Anterior cingulate cortex (tissue), 58 donors: ENCODE data around the gene SCN4A.
"Not testable (repeated sequence)": the region's sequence is repeated elsewhere in the genome, so short reads cannot be mapped to it uniquely, and the experiment has no call there.

Source experiments
- DNase-seq, 58 donors: peaks; one replicate each; lab custom pipeline; 2025; lab: John Stamatoyannopoulos, UW

SCN4A gene

DNA sequence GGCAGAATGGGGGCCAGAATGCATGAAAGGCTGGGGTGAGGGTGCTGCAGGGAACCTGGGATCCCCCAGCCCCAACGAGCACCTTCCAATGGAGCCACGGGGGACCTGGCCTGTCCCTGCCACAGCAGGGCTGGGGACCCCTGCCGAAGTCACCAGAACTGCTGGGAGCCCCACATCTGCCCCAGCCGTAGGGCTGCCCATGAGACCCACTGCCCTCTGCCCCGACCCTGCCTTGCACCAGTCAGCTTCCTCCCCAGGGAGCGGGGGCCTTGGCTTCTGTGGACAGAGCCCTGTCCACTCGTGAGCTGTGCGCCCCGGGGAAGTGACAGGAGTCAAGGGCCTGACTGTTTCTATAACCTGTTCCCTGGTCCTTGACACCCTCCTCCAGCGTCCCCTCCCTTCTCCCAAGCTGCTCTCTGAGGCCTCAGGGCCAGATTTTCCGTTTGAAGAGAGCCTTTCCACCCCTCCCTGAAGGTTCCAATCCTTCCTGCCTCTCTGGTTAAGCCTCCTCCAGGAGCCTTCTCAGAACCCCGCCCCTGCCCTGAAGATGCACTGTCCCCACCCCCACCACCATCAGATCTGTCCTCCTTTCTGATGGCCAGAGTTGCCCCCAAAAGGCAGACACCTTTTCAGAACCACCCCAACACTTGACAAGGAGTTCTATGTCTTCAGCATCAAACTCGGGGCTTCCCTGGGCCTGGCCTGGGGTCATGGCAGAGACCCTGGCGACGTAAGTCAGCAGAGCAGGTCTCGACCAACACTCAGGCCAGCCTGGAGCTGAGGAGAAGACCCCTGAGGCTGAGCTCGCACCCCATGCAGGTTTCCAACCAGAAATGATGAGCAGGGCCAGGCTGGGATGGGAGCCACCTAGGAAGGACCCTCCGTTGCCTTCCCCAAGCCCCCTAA, 14.8 kb upstream of the SCN4A start:
- DNase-seq: no peak

DNA sequence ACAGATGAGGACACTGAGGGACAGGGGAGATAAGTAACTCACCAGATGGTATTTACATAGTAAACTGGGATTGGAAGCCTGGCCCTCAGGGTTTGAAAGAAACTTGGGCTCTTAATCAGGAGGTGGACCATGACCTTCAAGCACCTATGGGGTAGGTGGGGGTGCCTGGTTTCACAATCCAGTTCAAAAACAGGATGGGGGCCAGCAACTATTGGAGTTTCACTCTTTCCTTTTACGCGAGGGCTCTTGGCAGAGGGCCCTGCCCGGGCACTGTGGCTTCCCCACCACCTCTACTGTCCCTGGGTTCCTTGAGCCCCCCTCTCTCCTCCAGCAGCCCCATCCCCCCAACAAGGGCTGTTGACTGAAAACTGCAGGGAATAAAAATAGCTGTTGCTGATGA, 14.1 kb upstream of the SCN4A start:
- no peak for DNase-seq

DNA sequence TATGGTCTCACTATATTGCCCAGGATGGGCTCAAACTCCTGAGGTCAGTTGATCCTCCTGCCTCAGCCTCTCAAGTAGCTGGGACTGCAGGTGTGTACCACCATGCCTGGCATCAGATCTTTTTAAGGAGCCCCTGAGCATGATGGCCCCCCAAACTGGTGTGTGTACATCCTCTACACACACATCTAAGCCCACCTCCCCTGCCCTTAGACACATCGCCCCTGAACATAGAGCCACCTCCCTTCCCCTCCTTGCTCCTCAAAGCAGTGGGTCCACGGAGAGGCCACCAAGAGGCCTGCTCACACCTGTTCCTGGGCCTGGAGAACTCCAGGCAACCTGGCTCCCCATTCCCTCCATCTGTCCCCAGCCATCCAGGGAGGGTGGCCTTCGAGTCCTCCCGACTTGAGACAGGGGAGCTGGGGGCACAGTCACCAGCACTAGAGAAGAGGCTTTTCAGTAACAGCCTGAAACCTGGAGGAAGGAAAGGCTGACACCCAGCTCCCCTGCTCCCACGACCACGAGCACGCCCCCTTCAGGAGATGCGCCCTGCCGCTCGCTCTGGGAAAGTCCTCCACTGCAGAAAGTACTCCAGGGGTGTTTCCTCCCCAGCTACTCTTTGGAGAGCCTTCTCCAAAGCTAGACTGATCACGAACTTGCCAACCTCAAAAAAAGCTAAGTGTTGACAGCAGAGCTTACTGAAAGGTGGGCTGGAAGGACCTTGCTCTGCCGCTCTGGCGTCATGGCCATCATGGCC, 12.8 kb upstream of the SCN4A start:
- DNase-seq: no peak

DNA sequence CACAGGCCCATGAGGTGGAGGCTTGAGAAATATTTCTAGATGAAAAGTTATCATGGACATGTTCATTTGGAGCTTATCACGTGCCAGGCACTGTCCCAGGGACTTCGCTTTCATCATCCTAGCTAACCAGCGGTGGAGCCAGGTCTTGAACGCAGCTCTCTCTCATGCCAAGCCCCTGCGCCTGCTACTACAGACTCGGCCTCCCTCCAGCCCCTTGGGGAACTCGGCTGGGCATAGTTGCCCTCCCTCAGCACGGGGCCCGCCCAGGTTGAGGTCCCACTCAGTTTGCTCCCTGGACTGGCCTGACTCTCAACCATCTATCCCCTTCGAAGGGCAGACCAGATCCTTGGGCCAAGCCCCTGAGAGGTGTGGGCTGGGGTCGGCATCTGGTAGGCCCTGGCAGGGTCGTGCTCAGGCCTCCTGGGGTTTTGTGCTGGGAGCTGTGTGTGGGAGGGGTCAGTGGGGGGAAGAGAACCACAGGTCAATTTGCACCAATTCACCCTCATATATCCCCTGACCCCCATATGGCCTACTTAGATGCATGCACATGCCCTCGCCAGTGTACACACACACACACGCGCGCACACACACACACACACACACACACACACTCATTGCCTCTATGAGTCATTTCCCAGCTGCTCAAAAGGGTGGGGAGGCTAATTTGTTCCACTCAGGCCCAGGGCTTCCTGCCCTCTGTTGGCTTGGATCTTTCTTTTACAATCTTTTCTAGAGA, 12.1 kb upstream of the SCN4A start:
- peak in 2 of 58 donors; percentile 8 to 17 for DNase-seq

DNA sequence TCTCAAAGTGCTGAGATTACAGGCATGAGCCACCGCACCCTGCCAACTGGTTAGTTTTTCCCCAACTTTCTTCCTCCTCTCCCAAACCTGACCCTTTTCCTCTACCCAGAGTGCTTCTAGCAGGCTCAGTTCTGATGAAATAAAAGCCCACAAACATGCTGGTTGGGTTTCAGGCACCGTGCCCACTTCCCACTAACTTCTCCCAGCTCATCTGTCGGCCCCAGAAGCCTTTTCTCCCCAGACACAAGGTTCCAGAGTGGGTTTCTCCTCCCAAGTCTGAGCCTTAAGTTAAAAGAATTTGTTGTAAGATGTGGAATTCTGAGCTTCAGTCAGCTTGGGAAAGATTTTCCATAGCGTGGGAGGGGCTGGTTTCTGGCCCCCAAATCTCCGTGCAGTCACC, 11.5 kb upstream of the SCN4A start:
- DNase-seq: peak in 2 of 58 donors; percentile 4 to 14

DNA sequence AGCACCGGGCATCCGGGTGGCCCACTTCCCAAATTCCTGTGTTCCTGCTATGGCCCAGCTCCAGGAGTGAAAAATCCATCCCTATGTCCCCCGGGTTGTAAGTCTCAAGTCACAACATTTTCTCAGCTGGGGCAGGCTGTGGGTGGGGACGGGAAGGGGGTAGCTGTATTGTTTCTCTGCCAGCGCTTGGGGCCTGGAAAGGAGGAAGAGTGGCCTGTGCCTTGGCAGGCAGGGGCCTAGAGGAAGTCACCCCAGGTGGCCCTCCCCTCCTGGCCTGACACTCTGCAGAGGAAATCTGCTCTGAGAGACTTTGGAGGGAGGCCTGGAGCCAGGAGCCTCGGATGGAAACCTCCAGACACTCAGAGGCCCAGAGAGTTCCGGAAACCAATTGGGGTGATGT, 10.6 kb upstream of the SCN4A start:
- no peak for DNase-seq

DNA sequence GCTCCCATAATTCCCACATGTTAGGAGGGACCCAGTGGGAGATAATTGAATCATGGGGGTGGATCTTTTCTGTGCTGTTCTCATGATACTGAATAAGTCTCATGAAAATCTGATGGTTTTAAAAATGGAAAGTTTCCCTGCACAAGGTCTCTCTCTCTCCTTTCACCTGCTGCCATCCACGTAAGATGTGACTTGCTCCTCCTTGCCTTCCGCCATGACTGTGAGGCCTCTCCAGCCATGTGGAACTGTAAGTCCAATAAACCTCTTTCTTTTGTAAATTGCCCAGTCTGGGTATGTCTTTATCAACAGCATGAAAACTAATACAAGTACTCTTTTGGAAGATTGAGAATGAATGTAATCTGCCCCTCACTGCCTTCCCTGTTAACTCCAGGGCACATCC, 9.9 kb upstream of the SCN4A start:
- not testable (repeated sequence) for DNase-seq

DNA sequence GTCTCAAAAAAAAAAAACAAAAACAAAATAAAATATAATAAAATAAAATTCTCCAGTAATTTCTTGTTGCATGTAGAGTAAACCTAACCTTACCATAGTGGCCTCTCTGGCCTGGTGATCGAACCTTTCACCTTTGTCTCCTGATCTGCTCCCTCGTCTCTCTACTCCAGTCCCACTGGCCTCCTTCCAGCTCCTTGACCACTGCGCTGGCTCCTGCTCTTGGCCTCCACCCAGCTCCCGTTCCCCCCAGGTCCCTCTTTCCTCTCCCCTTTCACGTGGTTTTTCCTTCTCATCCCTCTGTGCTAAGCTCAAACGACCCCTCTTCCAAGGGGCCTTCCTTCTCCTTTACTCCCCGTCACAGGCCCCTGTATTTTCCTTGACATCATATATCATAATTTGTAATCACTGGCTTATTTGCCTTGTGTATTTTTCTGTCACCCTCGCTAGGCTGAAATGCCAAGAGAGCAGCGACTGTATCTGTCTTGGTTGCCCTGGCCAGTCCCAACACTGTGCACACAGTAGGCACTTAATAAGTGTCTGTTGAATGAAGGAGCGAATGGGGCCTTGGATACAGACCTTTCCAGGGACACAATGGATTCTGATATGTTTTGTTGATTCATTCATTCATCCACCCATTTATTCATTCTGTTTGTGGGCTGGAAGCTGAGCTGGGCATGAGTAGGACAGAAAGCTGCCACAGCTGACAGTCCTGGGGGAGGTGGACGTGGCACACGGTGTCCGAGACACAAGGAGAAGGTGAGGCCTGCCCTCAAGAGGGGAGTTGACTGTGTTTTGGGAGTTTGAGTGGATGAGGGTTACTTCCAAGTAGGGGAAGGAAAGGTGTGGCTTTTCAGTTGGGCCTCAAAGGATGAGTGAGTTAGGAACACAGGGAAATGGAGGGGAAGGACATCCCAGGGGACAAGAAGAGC, 5.8 kb upstream of the SCN4A start:
- DNase-seq: no peak

DNA sequence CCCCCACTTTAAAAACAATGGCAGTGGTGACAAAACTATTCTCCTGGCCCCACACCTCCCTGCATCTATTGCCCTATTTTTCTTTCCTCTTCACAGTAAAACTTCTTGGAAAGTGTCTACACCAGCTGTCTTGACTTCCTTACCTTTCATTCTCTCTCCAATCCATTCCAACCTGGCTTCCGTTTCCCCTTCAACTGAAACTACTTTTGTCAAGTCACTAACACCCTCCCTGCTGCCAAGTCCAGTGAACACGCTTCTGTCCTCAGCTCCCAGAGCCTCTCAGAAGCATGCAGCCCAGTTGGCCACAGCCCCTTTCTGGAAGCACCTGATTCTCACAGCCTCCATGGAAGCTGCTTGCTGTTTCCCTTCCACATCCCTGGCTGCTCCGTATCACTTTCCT, 4.0 kb upstream of the SCN4A start:
- peak in 1 of 58 donors; percentile 8 for DNase-seq

DNA sequence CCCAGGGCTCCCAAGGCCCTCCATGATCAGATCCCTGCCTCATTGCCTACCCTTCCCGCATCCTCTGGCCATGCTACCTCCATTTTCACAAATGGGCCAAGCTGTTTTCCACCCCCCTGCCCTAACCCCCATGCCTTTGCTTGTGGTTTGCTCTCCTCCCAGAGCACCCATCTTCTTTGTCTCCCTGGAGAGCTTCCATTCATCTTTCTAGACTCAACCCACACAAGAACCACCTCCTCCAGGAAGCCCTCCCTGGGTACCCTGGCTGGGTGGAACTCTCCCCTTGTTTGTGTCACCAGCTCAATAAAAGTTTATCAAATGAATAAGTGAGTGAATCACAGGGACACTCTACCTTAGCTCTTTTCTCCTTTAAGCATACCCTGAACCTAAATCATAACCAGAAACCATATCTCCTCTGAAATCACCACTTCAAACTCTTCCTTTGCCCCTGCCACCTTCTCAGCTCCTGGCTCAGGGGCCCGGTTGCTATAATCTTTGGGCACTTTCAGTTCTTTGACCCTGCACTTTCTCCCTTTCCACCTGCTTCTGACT, 2.9 kb upstream of the SCN4A start:
- DNase-seq: no peak

DNA sequence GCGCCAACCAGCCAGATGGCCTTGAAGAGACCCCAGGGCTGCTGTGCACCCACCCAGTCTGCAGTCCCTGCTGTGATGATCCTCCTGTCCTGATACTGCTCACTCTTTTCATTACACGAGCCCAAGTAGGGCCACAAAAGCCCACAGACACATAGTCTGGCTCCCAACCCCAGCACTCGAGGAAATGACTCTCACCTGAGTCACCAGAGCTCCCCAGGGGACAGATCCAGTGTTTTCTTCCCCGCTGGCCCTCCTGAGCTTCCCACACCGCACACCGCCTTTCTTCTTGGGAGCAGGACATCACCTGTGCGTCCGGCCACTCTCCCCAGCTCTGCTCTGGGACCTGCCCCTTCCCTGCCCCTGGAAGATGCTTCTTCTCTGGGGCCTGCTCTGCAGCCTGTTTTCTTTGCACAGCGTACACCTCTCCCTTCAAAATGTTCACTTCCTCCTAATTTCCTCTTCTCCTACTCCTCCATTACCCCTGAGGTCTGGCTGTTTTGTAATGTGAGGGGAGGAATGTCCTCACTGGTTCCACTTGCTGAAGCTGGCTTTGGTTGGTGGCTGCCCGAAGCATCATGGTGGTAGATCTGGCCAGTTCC, 2.0 kb upstream of the SCN4A start:
- no peak for DNase-seq

DNA sequence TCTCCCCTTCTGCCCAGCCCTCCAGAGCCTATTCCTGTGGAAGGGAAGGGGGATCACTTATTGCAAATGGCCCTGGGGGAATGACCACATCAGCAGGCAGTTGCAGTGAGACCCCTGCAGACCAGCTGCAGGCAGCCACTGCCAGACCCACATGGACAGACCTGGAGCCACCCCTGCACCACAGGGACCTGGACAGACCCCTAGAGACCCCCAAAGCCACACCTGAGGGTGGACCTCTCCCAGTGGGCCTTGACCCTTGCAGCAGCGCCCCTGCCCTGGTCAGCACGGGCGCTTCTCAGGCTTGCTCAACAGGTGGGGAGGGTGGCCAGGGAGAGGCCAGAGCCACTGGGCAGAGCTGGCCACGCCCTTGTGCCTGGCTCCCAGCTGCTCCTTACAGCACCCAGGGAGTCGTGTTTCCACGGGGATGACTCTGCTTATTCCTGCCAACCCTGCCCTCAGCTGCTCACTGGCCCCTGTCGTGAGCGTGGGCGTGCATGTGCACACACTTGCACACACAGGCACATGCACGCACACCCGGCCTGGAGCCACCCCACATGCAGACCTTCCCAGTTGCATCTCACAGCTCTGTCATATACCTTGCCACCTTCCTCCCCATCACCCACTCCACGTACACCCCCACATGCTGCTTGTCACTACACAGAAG, 1.3 kb upstream of the SCN4A start:
- no peak for DNase-seq

DNA sequence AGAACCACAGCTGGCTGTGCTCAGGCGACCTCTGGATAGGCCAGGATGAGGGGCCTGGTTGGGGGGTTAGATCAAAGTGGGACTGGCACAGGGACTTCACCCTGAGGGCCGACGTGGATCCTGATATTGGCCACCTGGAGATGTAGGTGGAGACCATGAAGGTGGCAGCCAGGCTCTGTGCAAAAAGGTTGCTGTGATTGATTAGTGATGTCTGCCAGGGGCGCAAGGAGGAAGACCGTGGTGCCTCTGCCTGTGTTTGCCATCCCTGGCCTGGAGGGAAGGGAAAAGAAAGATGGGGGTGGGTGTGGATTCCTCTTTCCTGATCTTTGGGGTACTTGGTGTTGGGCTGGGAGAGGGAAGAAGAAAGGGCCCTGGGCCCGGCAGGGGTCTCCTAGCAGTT, 529 bp upstream of the SCN4A start:
- DNase-seq: no peak

DNA sequence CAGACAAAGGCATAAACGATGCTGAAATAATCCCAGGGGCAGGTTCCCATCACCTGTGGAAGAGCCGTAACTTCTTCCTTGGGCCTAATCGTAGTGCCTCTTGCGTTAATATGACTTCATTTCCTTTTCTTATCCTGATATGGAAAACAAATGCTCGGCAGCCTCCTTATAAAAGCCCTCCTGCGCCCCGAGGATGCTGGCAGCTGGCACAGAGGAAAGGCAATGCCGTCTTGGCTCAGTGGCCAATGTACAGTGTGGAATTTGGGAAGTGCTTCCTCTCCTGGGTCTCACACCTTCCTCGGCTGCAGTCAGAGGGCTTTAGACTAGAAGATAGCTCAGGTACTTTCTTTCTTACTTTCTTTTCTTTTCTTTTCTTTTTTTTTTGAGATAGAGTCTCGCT, 3.4 kb downstream of the SCN4A start:
- no peak for DNase-seq

DNA sequence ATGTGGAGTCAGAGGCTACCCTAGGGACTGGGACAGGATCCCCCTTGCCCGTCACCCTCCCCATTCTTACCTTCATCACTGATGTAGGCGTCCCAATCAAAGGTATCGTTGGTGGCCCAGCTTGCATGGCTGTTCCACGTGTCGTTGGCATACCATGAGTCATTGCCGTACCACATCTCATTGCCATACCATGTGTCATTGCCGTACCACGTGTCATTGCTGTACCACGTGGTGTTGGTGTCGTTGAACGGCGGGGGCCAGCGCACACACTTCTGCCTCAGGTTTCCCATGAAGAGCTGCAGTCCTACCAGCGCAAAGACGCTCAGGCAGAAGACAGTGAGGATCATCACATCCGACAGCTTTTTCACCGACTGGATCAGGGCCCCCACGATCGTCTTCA, 4.8 kb downstream of the SCN4A start:
- no peak for DNase-seq

DNA sequence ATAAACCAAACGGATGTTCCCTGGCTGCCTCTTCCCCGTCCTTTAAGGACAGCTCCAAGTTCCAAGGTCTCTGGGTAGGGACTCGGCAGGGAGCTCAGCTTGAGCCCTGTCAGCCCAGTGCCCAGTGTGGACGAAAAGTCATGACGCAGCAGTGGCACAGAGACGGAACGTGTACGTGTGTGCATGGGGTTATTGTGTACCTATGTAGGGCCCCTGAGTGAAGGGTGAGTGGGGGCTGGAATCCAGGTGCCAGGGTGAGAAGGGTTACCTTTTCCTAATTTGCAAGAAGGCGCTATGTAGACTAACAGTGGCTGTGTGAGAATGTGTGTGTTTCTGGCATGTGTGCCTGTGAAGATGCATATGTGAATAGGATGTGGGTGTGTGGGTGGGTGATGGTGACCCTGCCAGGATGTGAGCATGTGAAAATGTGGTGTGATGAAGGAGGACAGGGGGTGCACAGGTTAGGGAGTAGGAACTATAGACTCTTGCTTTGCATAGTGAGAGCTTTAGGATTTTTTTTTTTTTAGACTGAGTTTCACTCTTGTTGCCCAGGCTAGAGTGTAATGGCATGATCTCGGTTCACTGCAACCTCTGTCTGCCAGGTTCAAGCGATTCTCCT, 6.0 kb downstream of the SCN4A start:
- no peak for DNase-seq

DNA sequence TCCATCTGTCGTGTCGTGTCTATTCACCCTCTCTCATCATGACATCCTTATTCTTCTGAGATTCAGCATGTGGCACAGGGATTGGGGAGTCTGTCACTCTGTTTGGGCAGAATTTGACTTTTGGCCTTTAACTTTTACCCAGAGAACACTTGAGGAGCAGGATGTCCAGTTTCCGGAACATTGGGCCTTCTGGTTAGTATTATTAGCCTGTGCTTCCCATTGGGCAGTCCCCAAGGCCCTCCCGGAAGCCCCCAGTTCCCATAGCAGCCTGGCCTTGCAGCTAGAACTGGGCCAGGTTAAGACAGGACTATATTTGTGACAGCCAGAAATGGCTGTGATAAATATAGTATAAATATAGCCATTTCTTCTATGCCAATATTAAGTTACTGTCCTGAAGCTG, 9.6 kb downstream of the SCN4A start:
- no peak for DNase-seq

DNA sequence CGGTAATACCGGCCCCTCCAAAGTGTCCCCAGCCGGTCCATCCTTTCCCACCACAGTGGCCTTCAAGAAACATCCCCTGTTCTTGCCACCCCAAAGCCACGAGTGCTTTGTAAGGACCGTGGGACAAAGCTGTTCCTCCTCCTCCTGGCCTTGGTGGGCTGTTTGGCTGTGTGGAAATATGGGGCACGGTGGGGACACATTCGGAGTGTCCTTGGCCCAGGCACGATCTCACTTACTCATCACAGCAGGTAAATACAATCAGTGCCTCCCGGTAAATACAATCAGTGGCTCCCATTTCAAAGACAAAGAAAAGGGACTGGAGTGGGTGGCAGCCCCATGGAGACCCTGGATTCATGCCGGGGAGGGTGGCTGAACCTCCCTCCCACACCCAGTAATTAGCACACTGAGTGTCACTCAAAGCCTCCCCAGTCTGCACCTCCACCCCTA, 10.4 kb downstream of the SCN4A start:
- no peak for DNase-seq
